Bone marrow (tissue), 2 donors: ENCODE data around the gene ZNF316.
"Not testable (repeated sequence)": the region's sequence is repeated elsewhere in the genome, so short reads cannot be mapped to it uniquely, and the experiment has no call there.

Experiments used
- DNase-seq, 2 donors: peaks; one replicate each; lab custom pipeline; 2025; lab: John Stamatoyannopoulos, UW

ZNF316 gene

DNA sequence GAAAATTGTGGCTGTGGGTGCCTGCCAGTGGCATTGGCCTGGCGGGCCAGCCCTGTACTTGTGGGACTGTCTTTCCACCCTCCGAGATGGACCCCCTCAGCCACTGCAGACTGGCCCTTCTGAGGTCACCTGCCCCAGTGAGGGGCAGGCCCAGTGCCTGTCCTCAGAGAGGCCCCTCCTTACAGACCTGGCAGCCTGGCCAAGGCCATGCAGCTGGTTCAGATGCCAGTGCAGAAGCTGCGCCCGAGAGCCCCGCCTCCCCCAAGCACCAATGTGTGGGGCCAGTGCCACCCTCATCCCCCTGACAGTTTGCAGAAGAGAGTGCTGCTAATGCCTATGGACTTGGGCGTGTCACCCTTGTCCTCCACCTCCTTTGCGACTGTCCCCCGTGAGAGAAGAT, 10.0 kb downstream of the ZNF316 start:
- DNase-seq, result no peak

DNA sequence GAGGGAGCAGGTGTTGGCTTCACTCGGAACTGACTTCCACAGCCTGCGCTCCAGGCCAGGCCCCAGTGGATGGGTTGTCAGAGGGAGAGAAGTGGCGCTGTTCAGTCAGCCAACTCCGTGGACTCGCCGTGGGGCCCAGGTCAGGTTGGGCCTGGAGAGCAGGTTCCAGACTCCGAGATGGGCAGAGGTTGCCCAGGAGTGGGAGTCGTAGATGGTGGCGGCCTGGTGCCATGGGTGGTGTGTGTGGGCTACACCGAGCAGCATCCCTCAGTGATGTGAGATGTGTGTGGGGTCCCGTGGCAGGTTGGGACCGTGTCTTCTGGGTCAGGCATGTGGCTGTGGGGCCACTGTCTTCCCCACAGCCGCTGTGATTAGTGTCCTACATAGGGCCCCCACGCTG, 10.4 kb downstream of the ZNF316 start:
- DNase-seq, result no peak

DNA sequence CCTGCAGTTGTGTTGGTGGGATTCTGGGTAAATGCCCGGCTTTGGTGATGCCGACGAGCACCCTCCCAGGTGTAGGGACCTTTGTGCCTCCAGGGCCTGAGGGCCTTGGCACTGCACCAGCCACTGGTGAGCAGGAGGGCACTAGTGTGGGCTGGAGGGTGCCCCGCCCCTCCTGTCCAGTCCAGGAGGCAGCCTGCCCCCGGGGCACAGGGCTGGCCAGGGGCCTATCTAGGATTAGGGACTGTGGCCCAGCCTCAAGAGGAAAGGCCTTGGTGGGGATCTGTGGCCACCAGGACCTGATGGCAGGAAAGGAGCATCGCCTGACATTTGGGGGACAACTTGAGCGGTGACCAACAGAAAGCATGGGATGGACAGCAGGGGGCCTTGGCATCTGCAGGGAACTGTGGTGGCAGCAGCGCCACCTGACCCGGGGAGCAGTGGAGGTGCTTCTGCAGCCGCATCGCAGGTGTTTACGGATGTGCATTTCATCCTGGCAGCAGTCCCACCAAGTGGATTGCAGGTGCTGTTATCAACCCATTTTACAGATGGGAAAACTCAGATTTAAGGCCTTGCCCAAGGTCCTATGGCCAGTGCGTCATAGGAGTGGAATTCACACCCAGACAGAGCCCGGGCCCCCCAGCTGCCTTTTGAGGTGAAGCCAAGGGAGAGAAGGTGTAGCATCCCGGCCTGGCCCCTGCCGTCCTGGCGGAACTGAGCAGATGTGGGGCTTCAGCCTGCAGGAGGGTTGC, 11.1 kb downstream of the ZNF316 start:
- DNase-seq, result no peak

DNA sequence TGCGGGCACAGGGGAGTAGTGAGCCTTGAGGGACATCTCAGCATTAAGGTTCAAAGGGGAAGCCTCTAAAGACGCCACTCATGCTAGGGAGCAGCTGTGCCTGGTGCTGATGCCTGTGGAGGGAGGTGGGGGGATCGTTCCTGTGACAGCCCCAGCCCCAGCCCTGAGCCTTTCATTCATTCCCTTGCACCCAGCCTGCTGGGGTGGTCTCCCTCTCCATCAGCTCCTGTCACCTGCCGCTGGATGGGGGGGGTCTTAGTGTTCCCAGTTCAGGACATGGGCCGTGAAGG, 11.6 kb downstream of the ZNF316 start:
- DNase-seq, result no peak

DNA sequence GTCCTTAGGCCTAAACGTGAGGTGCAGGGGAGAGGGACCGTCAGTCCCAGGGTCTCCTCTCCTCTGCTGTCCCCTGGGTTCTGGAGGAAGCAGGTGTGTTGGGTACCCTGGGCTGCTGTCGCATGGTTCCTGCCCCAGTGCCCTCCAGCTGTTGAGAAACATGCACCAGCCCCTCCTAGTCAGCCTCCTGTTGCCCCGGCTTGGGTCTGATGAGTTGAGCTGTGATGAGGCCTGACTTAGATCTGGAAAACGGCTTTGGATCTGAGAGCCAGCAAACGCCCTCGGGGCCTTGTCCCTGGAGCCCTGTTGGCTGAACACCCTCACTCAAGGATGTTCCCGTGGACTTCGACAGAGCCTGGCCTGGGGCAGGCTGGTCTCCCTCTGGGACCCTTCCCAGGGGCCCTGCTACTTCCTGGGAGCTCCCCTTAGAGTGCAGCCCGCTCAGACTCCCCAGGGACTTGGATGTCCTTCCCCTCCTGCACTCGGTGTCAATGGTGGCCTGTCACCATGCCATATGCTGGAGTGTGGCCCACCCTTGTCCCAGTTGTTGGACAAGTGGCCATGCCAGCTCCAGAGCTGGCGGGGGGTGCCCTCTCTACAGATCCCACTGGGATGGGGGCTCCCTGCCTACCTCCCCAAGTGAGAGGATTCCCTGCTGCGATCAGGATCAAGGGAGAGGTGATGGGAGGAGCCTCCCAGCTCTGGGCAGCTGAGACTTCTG, 12.3 kb downstream of the ZNF316 start:
- DNase-seq, result no peak

DNA sequence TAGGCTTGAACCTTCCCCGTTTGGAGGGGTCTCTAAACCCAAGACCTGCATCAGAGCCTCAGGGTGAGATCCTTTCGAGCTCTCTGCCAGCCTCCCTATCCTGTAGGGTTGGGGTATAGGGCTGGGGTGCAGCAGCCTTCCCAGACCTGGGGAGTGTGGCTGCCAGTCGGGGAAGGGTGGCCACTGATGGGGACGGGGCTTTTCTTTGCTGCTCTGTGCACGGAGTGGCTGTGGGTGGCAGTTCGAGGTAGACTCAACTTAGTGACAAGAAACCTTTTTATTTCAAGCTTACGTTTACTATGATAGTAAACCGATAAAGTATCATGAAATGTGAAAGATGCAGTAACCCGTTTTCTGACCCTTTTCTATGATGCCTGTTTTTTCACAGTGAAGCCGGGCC, 13.0 kb downstream of the ZNF316 start:
- no peak for DNase-seq

DNA sequence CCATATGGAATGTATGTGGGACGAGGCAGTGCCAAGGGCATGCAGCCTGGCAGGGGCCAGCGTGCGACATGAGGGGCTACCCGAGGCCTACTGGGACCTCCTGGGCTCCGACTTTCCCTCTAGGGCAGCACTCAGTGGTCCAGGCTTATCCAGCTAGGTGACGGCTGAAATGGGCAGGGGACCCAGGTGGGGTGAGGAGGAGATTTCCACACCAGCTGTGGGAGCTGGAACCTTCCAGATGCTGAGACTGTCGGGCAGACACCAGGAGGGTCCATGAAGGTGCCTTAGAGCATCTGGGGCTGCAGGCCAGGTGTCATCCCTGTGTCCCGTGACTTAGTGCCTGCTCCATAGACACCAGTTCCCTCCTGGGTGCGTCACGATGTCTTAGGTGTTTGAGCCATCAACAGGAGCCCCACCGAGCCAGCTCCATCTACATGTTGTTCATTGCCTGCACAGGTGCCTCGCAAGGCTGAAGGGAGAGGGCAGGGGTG, 13.4 kb downstream of the ZNF316 start:
- no peak for DNase-seq

DNA sequence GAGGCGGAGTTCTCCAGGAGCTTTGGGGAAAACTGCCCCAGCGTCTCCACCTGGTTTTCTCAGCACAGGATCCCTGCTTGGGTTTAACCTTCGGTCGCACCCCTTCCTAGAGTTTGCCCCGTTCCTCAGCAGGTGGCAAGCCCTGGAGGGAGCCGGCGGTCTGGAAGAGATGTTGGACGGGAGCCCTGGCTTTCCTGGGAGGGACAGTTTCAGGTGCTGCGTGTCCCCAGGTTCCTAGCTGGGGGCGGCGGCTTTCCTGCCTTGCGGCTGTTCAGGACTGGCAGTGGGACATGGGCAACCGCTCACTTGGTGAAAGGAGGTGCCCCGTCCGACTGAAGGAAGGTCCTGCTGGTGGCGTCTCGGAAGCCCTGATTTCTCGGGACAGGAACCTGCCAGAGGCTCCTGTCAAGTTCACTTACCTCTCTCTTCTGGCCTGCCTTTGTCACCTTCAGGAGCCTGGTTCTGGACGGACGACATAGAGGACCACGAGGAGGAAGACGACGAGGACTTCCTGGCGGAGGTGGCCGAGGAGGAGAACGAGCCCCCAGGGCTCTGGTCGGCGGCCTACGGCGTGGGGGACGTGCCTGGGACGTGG, 14.8 kb downstream of the ZNF316 start:
- no peak for DNase-seq

DNA sequence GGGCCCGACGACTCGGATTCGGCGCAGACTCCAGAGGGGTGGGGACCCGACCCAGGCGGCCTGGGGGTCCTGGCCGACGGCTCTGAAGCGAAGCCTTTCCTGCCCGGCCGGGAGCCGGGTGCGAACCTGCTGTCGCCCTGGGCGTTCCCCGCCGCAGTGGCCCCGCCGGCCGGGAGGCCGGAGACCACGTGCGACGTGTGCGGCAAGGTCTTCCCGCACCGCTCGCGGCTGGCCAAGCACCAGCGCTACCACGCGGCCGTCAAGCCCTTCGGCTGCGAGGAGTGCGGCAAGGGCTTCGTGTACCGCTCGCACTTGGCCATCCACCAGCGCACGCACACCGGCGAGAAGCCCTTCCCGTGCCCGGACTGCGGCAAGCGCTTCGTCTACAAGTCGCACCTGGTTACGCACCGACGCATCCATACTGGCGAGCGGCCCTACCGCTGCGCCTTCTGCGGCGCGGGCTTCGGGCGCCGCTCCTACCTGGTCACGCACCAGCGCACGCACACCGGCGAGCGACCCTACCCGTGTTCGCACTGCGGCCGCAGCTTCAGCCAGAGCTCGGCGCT, 15.4 kb downstream of the ZNF316 start:
- no peak for DNase-seq

DNA sequence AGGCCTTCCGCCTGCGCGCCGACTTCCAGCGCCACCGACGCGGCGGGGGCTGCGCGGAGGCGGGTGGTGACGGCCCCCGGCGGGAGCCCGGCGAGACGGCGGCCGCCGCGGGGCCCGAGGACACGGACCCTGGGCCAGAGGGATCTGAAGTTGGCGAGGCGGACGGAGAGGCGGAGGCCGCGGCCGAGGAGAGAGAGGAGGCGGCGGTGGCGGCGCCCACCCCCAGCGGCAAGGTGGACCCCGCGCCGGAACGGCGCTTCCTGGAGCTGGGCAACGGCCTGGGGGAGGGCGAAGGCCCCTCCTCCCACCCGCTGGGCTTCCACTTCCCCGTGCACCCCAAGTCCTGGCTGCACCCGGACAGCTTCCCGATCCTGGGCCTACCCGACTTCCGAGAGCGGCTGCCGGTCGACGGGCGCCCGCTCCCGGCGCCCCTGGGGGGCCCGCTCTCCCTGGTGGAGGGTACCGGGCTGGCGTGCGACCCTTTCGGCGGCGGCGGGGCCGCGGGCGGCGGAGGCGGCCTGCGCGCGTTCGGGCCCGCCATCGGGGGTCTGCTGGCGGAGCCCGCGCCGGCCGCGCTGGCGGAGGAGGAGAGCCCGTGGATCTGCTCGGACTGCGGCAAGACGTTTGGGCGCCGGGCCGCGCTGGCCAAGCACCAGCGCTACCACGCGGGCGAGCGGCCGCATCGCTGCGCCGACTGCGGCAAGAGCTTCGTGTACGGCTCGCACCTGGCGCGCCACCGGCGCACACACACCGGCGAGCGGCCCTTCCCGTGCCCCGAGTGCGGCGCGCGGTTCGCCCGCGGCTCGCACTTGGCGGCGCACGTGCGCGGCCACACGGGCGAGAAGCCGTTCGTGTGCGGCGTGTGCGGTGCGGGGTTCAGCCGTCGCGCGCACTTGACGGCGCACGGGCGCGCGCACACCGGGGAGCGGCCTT, 16.2 kb downstream of the ZNF316 start:
- DNase-seq, result no peak

DNA sequence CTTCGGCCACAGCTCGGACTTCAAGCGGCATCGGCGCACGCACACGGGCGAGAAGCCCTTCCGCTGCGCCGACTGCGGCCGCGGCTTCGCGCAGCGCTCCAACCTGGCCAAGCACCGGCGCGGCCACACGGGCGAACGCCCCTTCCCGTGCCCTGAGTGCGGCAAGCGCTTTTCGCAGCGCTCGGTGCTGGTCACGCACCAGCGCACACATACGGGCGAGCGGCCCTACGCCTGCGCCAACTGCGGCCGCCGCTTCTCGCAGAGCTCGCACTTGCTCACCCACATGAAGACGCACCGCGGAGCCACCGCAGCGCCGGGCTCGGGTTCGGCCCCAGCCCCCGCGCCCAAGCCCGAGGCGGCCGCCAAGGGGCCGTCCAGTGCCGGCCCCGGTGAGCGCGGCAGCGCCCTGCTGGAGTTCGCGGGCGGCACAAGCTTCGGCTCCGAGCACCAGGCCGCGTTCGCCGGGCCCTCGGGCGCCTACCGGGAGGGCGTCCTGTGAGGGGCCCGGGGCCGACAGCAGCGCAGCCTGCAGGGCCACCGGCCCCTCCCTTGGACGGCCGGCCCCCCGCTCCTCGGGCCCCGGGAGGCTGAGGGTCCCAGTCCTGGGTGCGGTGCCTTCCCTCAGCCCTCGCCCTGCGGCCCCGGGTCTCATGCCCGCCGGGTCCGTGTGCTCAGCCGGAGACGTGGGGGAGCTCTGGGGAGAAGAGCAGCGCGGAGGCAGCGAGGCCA, 17.2 kb downstream of the ZNF316 start:
- no peak for DNase-seq

DNA sequence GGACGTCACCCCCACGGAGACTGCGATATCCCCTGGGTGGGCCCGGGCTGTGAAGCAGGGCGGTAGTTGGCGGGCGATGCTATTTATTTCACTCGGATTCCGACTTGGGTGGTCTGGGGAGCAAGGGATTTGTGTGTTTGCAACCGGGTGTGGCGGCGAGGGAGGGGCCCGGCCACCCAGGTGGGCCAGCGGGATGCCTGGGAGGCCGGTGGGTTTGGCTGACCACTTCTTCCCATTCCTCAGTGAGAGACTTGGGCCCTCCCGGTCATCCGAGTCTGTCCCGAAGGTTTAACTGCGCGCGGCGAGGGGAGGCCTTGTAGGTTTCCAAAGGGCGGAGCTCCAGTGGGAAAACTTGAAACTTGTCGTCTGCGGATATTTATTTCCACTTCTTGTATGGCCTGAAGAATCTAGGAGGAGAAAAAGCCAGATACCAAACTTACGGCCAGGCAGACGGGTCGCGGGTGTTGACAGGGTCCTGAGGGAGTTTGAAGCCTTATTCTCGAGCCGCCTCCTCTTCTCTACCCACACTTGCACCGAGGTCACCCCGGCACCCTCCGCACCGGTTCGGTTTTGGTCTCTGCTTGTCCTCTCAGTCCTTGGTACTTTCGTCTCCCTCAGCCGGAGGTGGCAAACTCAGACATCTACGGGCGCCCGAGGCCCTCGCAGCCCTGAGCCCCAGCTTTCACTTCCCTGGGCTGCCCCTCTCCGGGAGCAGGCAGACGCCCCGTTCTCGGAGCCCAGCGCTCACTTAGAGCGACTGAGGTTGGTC, 17.9 kb downstream of the ZNF316 start:
- no peak for DNase-seq

DNA sequence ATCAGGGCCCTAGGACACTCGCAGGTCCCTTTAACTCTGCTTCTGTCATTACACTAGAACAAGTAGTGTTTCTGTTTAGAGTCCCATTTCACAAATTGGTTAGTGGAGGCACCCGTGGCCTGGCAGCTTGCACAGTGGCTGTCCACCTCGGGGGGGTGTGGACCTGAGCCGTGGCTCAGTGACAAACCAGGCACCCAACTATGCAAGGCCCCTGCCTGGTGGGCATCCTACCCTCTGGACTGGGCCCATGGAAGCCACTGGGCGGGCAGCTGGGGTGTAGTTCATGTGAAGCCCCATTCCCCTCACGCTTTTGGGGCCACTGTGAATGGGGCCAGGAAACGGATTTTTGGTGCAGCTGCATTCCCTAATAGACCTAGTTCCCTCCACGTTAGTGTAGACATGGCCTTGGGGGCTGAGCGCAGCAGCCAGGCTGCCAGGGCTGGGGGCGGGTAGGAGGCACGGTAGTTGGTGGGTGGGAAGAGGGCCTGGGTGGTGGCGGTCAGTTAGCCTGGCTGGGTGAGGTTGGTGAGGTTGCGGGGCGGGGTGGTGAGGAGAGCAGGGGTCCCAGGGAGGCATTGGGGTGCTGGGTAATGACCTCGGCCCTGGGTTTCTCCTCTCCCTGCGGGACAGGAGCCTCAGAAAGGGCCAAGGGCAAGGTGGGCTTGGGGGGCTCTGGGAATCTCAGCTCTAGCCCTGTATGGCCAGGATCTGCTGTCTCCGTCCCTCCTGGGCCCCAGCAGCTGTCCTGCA, 18.7 kb downstream of the ZNF316 start:
- no peak for DNase-seq

DNA sequence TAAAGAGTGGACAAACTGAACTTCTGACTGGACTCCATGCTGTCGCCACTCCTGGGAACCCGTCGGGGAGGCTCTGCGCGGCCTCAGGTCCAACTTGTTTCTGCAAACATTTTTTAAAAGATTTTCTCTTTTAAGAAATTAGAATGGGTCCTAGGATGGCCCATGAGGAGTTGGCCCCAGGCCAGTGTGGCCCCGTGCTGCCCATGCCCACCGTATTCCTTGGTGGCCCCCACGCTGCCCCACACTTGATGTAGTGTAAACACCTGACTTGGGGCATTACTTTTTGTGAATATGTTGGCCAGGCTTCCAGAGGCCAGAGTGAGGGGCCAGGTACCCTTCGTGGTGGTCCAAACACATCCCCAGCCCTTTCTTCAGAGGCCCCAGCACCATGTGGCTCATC, 19.3 kb downstream of the ZNF316 start:
- DNase-seq, result no peak

DNA sequence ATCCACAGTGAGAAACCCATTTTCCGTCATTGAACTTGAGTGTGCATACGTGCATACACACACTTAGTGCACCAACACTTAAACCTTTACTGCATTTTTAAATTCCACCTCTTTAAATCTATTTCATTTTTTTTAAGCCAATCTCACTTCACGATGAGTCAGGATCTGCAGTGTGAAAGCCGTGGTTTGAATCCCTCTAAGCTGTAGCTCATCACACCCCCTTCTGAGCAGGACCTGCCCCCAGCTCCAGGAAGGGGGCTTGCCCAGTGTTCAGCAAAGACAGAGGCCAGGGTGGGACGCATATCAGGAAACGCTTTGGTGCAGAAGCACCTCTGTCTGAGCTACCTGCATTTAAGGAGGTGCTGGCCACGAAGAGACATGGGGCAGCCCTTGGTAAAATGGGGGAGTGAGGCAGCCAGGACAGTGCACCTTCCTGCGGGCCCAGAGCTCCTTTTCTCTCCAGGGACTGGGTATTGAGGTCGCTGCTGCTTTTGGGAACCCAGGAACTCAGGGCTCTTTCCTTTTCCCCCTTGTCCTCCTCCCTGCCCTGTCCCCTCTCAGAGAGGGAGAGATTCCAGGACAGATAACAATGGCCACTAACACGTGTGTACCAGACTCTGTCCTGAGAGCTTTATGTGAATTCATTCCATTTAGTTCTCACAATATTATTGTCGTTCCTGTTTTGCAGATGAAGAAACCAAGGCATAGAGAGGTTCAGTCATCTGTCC, 21.7 kb downstream of the ZNF316 start:
- DNase-seq, result no peak

DNA sequence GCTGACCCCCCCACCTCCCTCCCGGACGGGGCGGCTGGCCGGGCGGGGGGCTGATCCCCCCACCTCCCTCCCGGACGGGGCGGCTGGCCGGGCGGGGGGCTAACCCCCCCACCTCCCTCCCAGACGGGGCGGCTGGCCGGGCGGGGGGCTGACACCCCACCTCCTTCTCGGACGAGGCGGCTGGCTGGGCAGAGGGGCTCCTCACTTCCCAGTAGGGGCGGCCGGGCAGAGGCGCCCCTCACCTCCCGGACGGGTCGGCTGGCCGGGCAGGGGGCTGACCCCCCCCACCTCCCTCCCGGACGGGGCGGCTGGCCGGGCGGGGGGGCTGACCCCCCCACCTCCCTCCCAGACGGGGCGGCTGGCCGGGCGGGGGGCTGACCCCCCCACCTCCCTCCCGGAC, 33.7 kb downstream of the ZNF316 start:
- not testable (repeated sequence) for DNase-seq

DNA sequence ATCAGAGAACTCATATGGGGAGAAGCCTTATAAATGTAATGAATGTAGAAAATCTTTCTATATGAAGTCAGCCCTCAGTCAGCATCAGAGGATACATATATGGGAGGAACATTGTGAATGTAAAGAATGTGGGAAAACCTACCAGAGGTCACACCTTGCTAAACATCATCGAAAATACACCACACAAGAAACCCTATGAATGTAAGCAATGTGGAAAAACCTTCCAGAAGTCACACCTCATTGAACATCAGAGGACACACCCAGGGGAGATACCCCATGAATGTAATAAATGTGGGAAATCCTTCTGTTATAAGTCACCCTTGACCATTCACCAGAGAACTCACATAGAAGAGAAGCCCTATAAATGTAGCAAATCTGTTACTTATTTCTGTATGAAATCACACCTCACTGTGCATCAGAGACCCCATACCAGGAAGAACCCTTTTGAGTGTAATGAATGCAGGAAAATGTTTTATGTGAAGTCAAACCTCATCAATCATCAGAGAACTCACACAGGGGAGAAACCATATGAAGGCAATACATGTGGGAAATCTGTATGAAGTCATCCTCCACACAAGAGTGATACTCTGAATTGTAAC, 38.8 kb downstream of the ZNF316 start:
- no peak for DNase-seq

DNA sequence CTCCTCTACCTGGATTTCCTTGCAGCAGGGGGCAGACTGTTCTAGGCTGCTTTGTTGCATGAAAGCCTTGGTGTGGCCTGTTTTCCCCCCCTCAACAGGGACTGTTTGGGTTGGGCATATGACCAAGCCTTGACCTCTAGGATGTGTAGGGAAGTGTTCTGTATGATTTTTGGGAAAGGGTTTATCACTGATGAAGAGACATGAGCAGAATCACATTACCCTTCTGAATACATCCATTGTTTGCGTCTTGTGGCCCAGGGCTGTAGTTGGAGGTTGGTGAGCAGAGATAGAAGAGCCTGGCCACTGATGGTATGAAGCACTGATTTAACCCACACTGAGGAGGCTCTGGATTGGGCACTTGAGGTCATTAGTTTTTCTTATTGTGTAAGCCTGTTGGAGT, 43.0 kb downstream of the ZNF316 start:
- DNase-seq, result no peak

DNA sequence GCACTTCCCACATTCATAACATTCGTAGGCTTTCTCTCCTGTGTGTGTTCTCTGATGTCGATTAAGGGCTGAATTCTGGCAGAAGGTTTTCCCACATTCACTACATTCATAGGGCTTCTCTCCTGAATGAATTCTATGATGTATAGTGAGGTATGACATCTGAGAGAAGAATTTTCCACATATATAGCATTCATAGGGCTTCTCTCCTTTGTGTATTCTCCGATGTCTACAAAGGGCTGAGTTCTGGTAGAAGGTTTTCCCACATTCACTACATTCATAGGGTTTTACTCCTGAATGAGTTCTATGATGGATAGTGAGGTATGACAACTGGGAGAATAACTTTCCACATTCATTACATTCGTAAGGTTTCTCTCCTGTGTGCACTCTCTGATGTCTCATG, 54.0 kb downstream of the ZNF316 start:
- DNase-seq, result no peak
